Neuronal stem cell (in vitro differentiated cells): ENCODE data around the gene MIP.
"Not testable (repeated sequence)": the region's sequence is repeated elsewhere in the genome, so short reads cannot be mapped to it uniquely, and the experiment has no call there.

ENCODE experiments used
- DNase-seq: peaks from one replicate; pipeline ENCODE4 v3.0.0-alpha.2; 2013; ENCODE audit warnings: low spot score
- H2AFZ ChIP-seq: one replicate; pipeline ENCODE4 v1.6.1; 2013; ENCODE audit warnings: mild to moderate bottlenecking, low read length, inconsistent platforms
- H2AK5ac ChIP-seq: 2 replicates; pipeline ENCODE4 v1.6.1; 2013; ENCODE audit warnings: low read depth, mild to moderate bottlenecking, inconsistent platforms, low read length, moderate library complexity, mixed read lengths
- H2BK120ac ChIP-seq: 2 replicates; pipeline ENCODE4 v1.6.1; 2013; ENCODE audit warnings: low read depth, mild to moderate bottlenecking, inconsistent platforms, low read length, moderate library complexity, mixed read lengths
- H2BK12ac ChIP-seq: one replicate; pipeline ENCODE4 v1.6.1; 2013; ENCODE audit warnings: low read length, inconsistent platforms
- H2BK15ac ChIP-seq: 2 replicates; pipeline ENCODE4 v1.6.1; 2013; ENCODE audit warnings: mild to moderate bottlenecking, low read length, inconsistent platforms, mixed read lengths
- H2BK5ac ChIP-seq: one replicate; pipeline ENCODE4 v1.6.1; 2013; ENCODE audit warnings: inconsistent platforms, mild to moderate bottlenecking, low read length, moderate library complexity
- H3K14ac ChIP-seq: one replicate; pipeline ENCODE4 v1.6.1; 2013; ENCODE audit warnings: low read length, inconsistent platforms
- H3K18ac ChIP-seq: 2 replicates; pipeline ENCODE4 v1.6.1; 2013; ENCODE audit warnings: low read length, inconsistent platforms
- H3K23ac ChIP-seq: 2 replicates; pipeline ENCODE4 v1.6.1; 2013; ENCODE audit warnings: low read depth, mild to moderate bottlenecking, mixed read lengths, low read length, inconsistent platforms; ENCODE audit not compliant: poor library complexity
- H3K27ac ChIP-seq: replicated peaks from 3 replicates; pipeline ENCODE4 v1.5.1; 2013; ENCODE audit warnings: low read length, inconsistent platforms
- H3K27me3 ChIP-seq, 3 experiments: 2 replicates each; pipeline ENCODE4 v1.6.1; 2013; ENCODE audit warnings: low read length in 3 of 3, mild to moderate bottlenecking in 2 of 3, inconsistent platforms in 1 of 3, low read depth in 1 of 3, mixed read lengths in 1 of 3, moderate library complexity in 1 of 3; ENCODE audit not compliant: control insufficient read depth in 3 of 3, insufficient read depth in 3 of 3
- H3K36me3 ChIP-seq, 2 donors: replicated peaks in 1 of 2; 2 replicates each; pipeline ENCODE4 v1.6.1; 2013; ENCODE audit warnings: low read length in 2 of 2; ENCODE audit not compliant: control insufficient read depth in 2 of 2, insufficient read depth in 2 of 2
- H3K4ac ChIP-seq: 2 replicates; pipeline ENCODE4 v1.6.1; 2013; ENCODE audit warnings: inconsistent platforms, mild to moderate bottlenecking, low read length, moderate library complexity
- H3K4me1 ChIP-seq, 2 donors: 1 replicate in 1 of 2; 2 replicates in 1 of 2; pipeline ENCODE4 v1.6.1; 2013; ENCODE audit warnings: low read length in 2 of 2, low read depth in 1 of 2; ENCODE audit not compliant: control insufficient read depth in 2 of 2, insufficient read depth in 1 of 2
- H3K4me2 ChIP-seq: one replicate; pipeline ENCODE4 v1.6.1; 2013; ENCODE audit warnings: mild to moderate bottlenecking, low read length, inconsistent platforms; ENCODE audit not compliant: insufficient read depth, poor library complexity, severe bottlenecking
- H3K4me3 ChIP-seq, 2 donors: 2 replicates each; pipeline ENCODE4 v1.5.1; 2013; ENCODE audit warnings: low read length in 2 of 2, mild to moderate bottlenecking in 2 of 2, inconsistent platforms in 1 of 2, moderate library complexity in 1 of 2
- H3K79me1 ChIP-seq: one replicate; pipeline ENCODE4 v1.6.1; 2013; ENCODE audit warnings: low read depth, mild to moderate bottlenecking, inconsistent platforms, low read length, moderate library complexity
- H3K9ac ChIP-seq: one replicate; pipeline ENCODE4 v1.6.1; 2013; ENCODE audit warnings: mild to moderate bottlenecking, low read depth, low read length, inconsistent platforms; ENCODE audit not compliant: poor library complexity
- H3K9me3 ChIP-seq, 2 donors: replicated peaks in 1 of 2; 2 replicates each; pipeline versions ENCODE3 to v1.6.1; 2013; ENCODE audit warnings: low read length in 2 of 2, mild to moderate bottlenecking in 2 of 2, inconsistent platforms in 1 of 2, low read depth in 1 of 2, mixed read lengths in 1 of 2, moderate library complexity in 1 of 2; ENCODE audit not compliant: control insufficient read depth in 2 of 2, insufficient read depth in 1 of 2
- H4K8ac ChIP-seq: one replicate; pipeline ENCODE4 v1.6.1; 2013; ENCODE audit warnings: low read depth, mild to moderate bottlenecking, inconsistent platforms, low read length, moderate library complexity
- H4K91ac ChIP-seq: one replicate; pipeline ENCODE4 v1.6.1; 2013; ENCODE audit warnings: low read length, low read depth, mild to moderate bottlenecking, inconsistent platforms; ENCODE audit not compliant: poor library complexity
- WGBS, 2 donors: extraction: QIAGEN DNeasy Blood & Tissue Kit; methylation state at CpG; one replicate each; pipeline ENCODE4 v1.1.7; 2013; ENCODE audit warnings: missing lambda C conversion rate in 2 of 2, mixed read lengths in 1 of 2; ENCODE audit not compliant: insufficient read length in 2 of 2, insufficient replicate concordance in 1 of 2; ENCODE audit errors: extremely low coverage in 2 of 2; 5-methylcytosine and 5-hydroxymethylcytosine counted together

The MIP gene

DNA sequence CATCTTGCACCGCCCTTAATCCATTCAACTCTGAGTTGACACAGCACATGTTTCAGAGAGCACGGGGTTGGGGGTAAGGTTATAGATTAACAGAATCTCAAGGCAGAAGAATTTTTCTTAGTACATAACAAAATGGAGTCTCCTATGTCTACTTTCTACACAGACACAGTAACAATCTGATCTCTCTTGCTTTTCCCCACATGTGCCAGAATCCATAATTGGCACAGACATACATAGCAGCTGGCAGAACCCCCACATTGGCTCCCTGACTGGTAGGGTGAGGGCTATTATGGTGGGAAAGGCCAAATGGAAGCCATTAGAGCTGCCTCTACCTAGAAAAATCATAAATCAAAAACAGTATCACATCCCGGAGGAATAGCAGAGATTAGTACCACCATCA, 53.3 kb downstream of the MIP start:
- H2BK12ac ChIP-seq, H3K14ac ChIP-seq, H3K27ac ChIP-seq: not testable (repeated sequence)

More for the DNA sequence above, 53.3 kb downstream of the MIP start:
- not testable (repeated sequence) for H2BK120ac ChIP-seq, H3K27me3 ChIP-seq, H2BK5ac ChIP-seq, H2AK5ac ChIP-seq, H3K4ac ChIP-seq, H2AFZ ChIP-seq, H3K79me1 ChIP-seq, H3K4me3 ChIP-seq, H3K23ac ChIP-seq, H4K8ac ChIP-seq, H3K18ac ChIP-seq, DNase-seq, H3K4me2 ChIP-seq, H3K36me3 ChIP-seq, H2BK15ac ChIP-seq, H4K91ac ChIP-seq, H3K9ac ChIP-seq, H3K4me1 ChIP-seq
- WGBS, 2 donors = no CpG with 5 or more reads among the region's 3 CpGs
- peaks cover 0 to 13% of the 10 kb centered on the region in 2 donors for H3K9me3 ChIP-seq
